Measurements from ENCODE around the gene RAB11FIP4. TPM values are rescaled to one million over a fixed set of nuclear protein-coding genes. Genes with fewer than 3 reads are reported as not detected.

Gene RAB11FIP4
- total and polyA plus RNA-seq, 2 of the 13 experiments (the other 11 are each of a cell fraction or from before 2014, with no cell fraction given): 28.0 to 89.3 TPM

DNA sequence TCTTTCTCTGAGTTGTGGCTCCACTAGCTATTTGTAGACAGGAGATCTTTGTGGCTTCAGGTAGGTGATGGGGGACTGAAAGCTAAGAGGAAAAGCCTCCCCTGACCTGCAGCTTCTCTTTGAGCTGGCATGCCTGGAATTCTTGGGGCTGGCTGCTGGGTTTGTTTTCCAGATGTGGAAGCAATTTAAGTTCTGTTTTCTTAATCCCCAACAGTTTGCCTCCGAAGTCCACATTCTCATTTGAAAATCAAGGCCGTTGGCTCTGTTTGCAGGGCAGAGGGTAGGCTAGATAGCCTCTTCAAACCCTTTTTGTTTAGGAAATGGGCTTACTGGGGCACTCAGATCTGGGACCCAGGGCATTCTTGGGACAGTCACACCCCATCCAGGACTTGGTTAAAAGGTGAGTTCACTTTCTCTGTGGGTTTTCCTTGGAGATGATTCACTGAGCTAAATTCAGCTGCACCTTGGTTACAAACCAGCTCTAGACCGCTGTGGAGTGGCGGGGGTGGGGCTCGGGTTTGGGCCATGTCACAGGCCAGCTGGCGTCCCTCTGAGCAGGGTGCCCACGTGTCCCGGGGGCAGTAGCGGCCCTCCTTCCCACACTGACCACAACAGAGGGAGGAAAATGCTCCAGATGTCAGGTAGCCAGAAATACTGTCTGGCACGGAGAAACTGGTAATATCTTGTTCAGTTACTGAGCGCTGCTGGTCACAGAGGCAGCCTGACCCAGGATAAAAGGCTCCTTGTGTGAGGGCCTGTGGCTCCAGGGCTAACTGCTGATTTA is 108.5 kb downstream of the RAB11FIP4 start (continued):
- TF ChIP-seq PAXIP1 (CRISPR knock-in tag; conservative IDR thresholded peaks at IDR 0.05) (peak; percentile 82), PAX8 (CRISPR knock-in tag; IDR thresholded peaks at IDR 0.05; ENCODE audit: borderline replicate concordance) (peak; percentile 43; the same call in 1 of the 2 replicates), ZNF296 (CRISPR knock-in tag; conservative IDR thresholded peaks at IDR 0.05) (peak; percentile 49; the same call in 1 of the 2 replicates), ZNF570 (CRISPR knock-in tag; IDR thresholded peaks at IDR 0.05; ENCODE audit: borderline replicate concordance) (peak; percentile 37; the same call in 1 of the 2 replicates), ZNF530 (CRISPR knock-in tag; IDR thresholded peaks at IDR 0.05; ENCODE audit: low read depth) (no peak), ZNF605 (CRISPR knock-in tag; IDR thresholded peaks at IDR 0.05) (no peak), FOXA3 (CRISPR knock-in tag; IDR thresholded peaks at IDR 0.05) (0 out of 2 replicates have a peak, but pooled peaks have one; percentile 7), ZNF142 (CRISPR knock-in tag; IDR thresholded peaks at IDR 0.05) (0 out of 2 replicates have a peak, but pooled peaks have one; percentile 6), RCOR2 (CRISPR knock-in tag; IDR thresholded peaks at IDR 0.05) (0 out of 2 replicates have a peak, but pooled peaks have one; percentile 32), MXD4 (CRISPR knock-in tag; IDR thresholded peaks at IDR 0.05) (peak; percentile 53; the same call in 1 of the 2 replicates), ZEB1 (IDR thresholded peaks at IDR 0.05; ENCODE audit: insufficient replicate concordance, low read depth) (peak; percentile 85)

Data from HepG2 (cell line).